Tibial artery (tissue), 4 donors: ENCODE results near the gene DMD.
"Not testable (repeated sequence)": the region's sequence is repeated elsewhere in the genome, so short reads cannot be mapped to it uniquely, and the experiment has no call there.

Source experiments
- DNase-seq, 2 donors: peaks; one replicate each; pipeline ENCODE4 v3.0.0-alpha.2; 2019
- H3K27ac ChIP-seq, 2 donors: fragments of 200-600 bp; sonication (generic) in 1 of 2; 1 replicate in 1 of 2; 2 replicates in 1 of 2; pipeline ENCODE4 v1.5.1; 2018 to 2019; ENCODE audit warnings: mild to moderate bottlenecking in 1 of 2
- H3K27me3 ChIP-seq, 2 donors: fragments of 200-600 bp; sonication (generic) in 1 of 2; one replicate each; pipeline versions ENCODE4 v1.5.1 to v1.6.0; 2016 to 2019
- H3K36me3 ChIP-seq, 3 donors: fragments of 200-600 bp; sonication (generic) in 2 of 3; one replicate each; pipeline ENCODE4 v1.5.1; 2016 to 2019; ENCODE audit warnings: mild to moderate bottlenecking in 2 of 3
- H3K4me1 ChIP-seq, 4 donors: fragments of 200-600 bp; sonication (generic) in 2 of 4; 1 replicate in 3 of 4; 2 replicates in 1 of 4; pipeline ENCODE4 v1.5.1; 2016 to 2019
- H3K4me3 ChIP-seq, 2 donors: fragments of 200-600 bp; sonication (generic) in 1 of 2; 1 replicate in 1 of 2; 2 replicates in 1 of 2; pipeline ENCODE4 v1.5.1; 2018 to 2019; ENCODE audit warnings: mild to moderate bottlenecking in 2 of 2
- H3K9me3 ChIP-seq, 3 donors: fragments of 200-600 bp; sonication (generic) in 1 of 3; one replicate each; pipeline ENCODE4 v1.5.1; 2016 to 2019
- CTCF ChIP-seq, 2 experiments: fragments of 200-600 bp in 1 of 2; fragments of 450-650 bp in 1 of 2; IDR thresholded peaks; one replicate each; pipeline ENCODE4 v1.5.1; 2017 to 2019; ENCODE audit warnings: antibody characterized with exemption in 2 of 2, mild to moderate bottlenecking in 1 of 2, moderate library complexity in 1 of 2
- intact Hi-C: fragments of 100-400 bp; cut with DNase I; formaldehyde crosslinking; loops from one replicate; pipeline ENCODE4 v1.15.0; 2023; ENCODE audit warnings: low total_unique reads

DMD gene

GRCh38 chrX:31420302-31420701 is 1791.0 kb downstream of the DMD start:
- H3K4me1 ChIP-seq: no peaks in the 10 kb centered on the region
- DNase-seq: no peak
- no peak overlapping the region for H3K27ac ChIP-seq
- H3K9me3 ChIP-seq: no peaks in the 10 kb centered on the region
- H3K36me3 ChIP-seq: no peaks in the 10 kb centered on the region
- no peak overlapping the region for H3K4me3 ChIP-seq
- H3K27me3 ChIP-seq: no peaks in the 10 kb centered on the region
- intact Hi-C loops: no loop called here
- no peak for TF ChIP-seq CTCF (IDR thresholded peaks at IDR 0.05)

- no peak overlapping the region for H3K4me3 ChIP-seq
- H3K27me3 ChIP-seq: no peaks in the 10 kb centered on the region
- no peaks in the 10 kb centered on the region for H3K4me1 ChIP-seq
- peaks cover 0 to 3% (median 0%) of the 10 kb centered on the region in 3 donors for H3K9me3 ChIP-seq
- intact Hi-C loops: no loop called here
- H3K36me3 ChIP-seq: no peaks in the 10 kb centered on the region
- no peak for DNase-seq
- no peak overlapping the region for H3K27ac ChIP-seq
- no peak for TF ChIP-seq CTCF (IDR thresholded peaks at IDR 0.05)
Observed at GRCh38 chrX:31397119-31397518, 1814.2 kb downstream of the DMD start.

- Histone ChIP-seq H3K9me3 (no peaks in the 10 kb centered on the region), H3K27ac (no peak overlapping the region), H3K4me1 (no peaks in the 10 kb centered on the region), H3K36me3 (no peaks in the 10 kb centered on the region), H3K27me3 (no peaks in the 10 kb centered on the region), H3K4me3 (no peak overlapping the region)
- DNase-seq: no peak
- intact Hi-C loops: no loop called here
- TF ChIP-seq CTCF (IDR thresholded peaks at IDR 0.05): no peak
Observed at GRCh38 chrX:31392513-31392912, 1818.8 kb downstream of the DMD start.

- no peaks in the 10 kb centered on the region for H3K27me3 ChIP-seq
- H3K9me3 ChIP-seq: no peaks in the 10 kb centered on the region
- DNase-seq: no peak
- H3K4me3 ChIP-seq: no peak overlapping the region
- no peaks in the 10 kb centered on the region for H3K36me3 ChIP-seq
- TF ChIP-seq CTCF (IDR thresholded peaks at IDR 0.05): no peak
- H3K27ac ChIP-seq: no peak overlapping the region
- intact Hi-C loops: no loop called here
- no peaks in the 10 kb centered on the region for H3K4me1 ChIP-seq
Observed at GRCh38 chrX:31388946-31389345, 1822.4 kb downstream of the DMD start.

GRCh38 chrX:31384471-31384870 is 1826.9 kb downstream of the DMD start:
- Histone ChIP-seq H3K4me1 (no peaks in the 10 kb centered on the region), H3K36me3 (no peaks in the 10 kb centered on the region), H3K9me3 (no peaks in the 10 kb centered on the region), H3K27me3 (no peaks in the 10 kb centered on the region), H3K4me3 (no peak overlapping the region), H3K27ac (no peak overlapping the region)
- no peak for DNase-seq
- TF ChIP-seq CTCF (IDR thresholded peaks at IDR 0.05): no peak
- intact Hi-C loops: no loop called here

GRCh38 chrX:31383991-31384390 is 1827.4 kb downstream of the DMD start:
- H3K4me1 ChIP-seq: no peaks in the 10 kb centered on the region
- no peak for DNase-seq
- intact Hi-C loops: no loop called here
- H3K27me3 ChIP-seq: no peaks in the 10 kb centered on the region
- no peak overlapping the region for H3K27ac ChIP-seq
- H3K9me3 ChIP-seq: no peaks in the 10 kb centered on the region
- H3K4me3 ChIP-seq: no peak overlapping the region
- TF ChIP-seq CTCF (IDR thresholded peaks at IDR 0.05): no peak
- no peaks in the 10 kb centered on the region for H3K36me3 ChIP-seq

- intact Hi-C loops, H3K9me3 ChIP-seq, H3K4me1 ChIP-seq, H3K27ac ChIP-seq, DNase-seq, H3K36me3 ChIP-seq, H3K4me3 ChIP-seq, H3K27me3 ChIP-seq: not testable (repeated sequence)
Observed at GRCh38 chrX:31378973-31379372, 1832.4 kb downstream of the DMD start.

GRCh38 chrX:31377821-31378220 is 1833.5 kb downstream of the DMD start:
- DNase-seq, H3K27me3 ChIP-seq, intact Hi-C loops, H3K9me3 ChIP-seq, H3K27ac ChIP-seq, H3K4me3 ChIP-seq, H3K36me3 ChIP-seq, H3K4me1 ChIP-seq: not testable (repeated sequence)
